Thyroid gland (tissue), 4 donors: ENCODE results near the gene PCNA.

ENCODE experiments used
- CTCF ChIP-seq, 6 experiments: fragments of 200-600 bp in 3 of 6; fragments of 450-650 bp in 3 of 6; sonication (generic) in 3 of 6; IDR thresholded peaks; one replicate each; pipeline ENCODE4 v1.5.1; 2016 to 2019; ENCODE audit warnings: antibody characterized with exemption in 6 of 6, mild to moderate bottlenecking in 2 of 6, inconsistent platforms in 1 of 6, moderate library complexity in 1 of 6
- POLR2A ChIP-seq, 2 donors: fragments of 450-650 bp; IDR thresholded peaks; one replicate each; pipeline ENCODE4 v1.6.1; 2017; ENCODE audit warnings: antibody characterized with exemption in 2 of 2, mild to moderate bottlenecking in 2 of 2, moderate library complexity in 1 of 2

GRCh38 chr20:5149892-5150225 lies 30.1 kb upstream of the PCNA start:
- TF ChIP-seq POLR2A (IDR thresholded peaks at IDR 0.05) (no peak), CTCF (IDR thresholded peaks at IDR 0.05) (no peak)
